AG10803 (cell line): ENCODE data around the gene KLHL29.

ENCODE experiments used
- DNase-seq: peaks from one replicate; pipeline ENCODE4 v3.0.0; 2010; ENCODE audit warnings: low read depth
- H3K4me3 ChIP-seq: 2 replicates; pipeline ENCODE4 v1.5.1; 2011; ENCODE audit warnings: mild to moderate bottlenecking, low read length, control low read depth
- CTCF ChIP-seq: conservative IDR thresholded peaks from 2 replicates; pipeline ENCODE4 v1.5.1; 2011; ENCODE audit warnings: mild to moderate bottlenecking, low read length, control low read depth, inconsistent platforms

KLHL29 gene

GRCh38 chr2:23585273-23586170 is 200.5 kb downstream of the KLHL29 start:
- TF ChIP-seq CTCF, result no peak
- no peak for DNase-seq
- H3K4me3 ChIP-seq, result no peak overlapping the region

- no peak overlapping the region for H3K4me3 ChIP-seq
- no peak for DNase-seq
- TF ChIP-seq CTCF, result no peak
Measured at GRCh38 chr2:23586741-23587306, 201.8 kb downstream of the KLHL29 start.

GRCh38 chr2:23587341-23587880 is 202.4 kb downstream of the KLHL29 start:
- no peak for DNase-seq
- TF ChIP-seq CTCF, result no peak
- H3K4me3 ChIP-seq, result no peak overlapping the region

- no peak for TF ChIP-seq CTCF
- DNase-seq, result no peak
- no peak overlapping the region for H3K4me3 ChIP-seq
Measured at GRCh38 chr2:23588106-23588505, 203.1 kb downstream of the KLHL29 start.

- TF ChIP-seq CTCF, result no peak
- no peak overlapping the region for H3K4me3 ChIP-seq
- DNase-seq, result no peak
Measured at GRCh38 chr2:23588508-23589201, 203.7 kb downstream of the KLHL29 start.

- no peak for DNase-seq
- H3K4me3 ChIP-seq, result no peak overlapping the region
- no peak for TF ChIP-seq CTCF
Measured at GRCh38 chr2:23589220-23589647, 204.3 kb downstream of the KLHL29 start.
